Measurements from ENCODE around the gene VSIG4.

VSIG4 gene

GRCh38 chrX:66039944-66040343 lies at the start of gene VSIG4:
Gene VSIG4 (minus strand): TSS chrX:66040080. CDS start chrX:66039998, 82 bp downstream.
- no peak within 1 kb of the TSS for H3K4me2 ChIP-seq (ENCODE audit: low read length)
- H3K79me2 ChIP-seq: no peaks in the 10 kb centered on the region
- H3K36me3 ChIP-seq (ENCODE audit: control insufficient read depth, insufficient read depth, low read length): no peaks in the 10 kb centered on the region
- H2AFZ ChIP-seq: no peak within 1 kb of the TSS
- H3K4me1 ChIP-seq: no peaks in the 10 kb centered on the region
- H3K9ac ChIP-seq: no peak within 1 kb of the TSS
- H3K4me3 ChIP-seq (ENCODE audit: low read depth, low read length): no peak within 1 kb of the TSS
- no peak for TF ChIP-seq CTCF (IDR thresholded peaks at IDR 0.05)
- H3K9me3 ChIP-seq (ENCODE audit: control insufficient read depth, low read length): no peaks in the 10 kb centered on the region
- H3K27me3 ChIP-seq (ENCODE audit: control insufficient read depth, insufficient read depth, low read length): no peaks in the 10 kb centered on the region
- H3K27ac ChIP-seq: no peak within 1 kb of the TSS

GRCh38 chrX:66076801-66077200 lies 36.9 kb upstream of the VSIG4 start:
- Histone ChIP-seq H3K36me3 (ENCODE audit: control insufficient read depth, insufficient read depth, low read length) (no peaks in the 10 kb centered on the region), H3K9ac (no peak overlapping the region), H2AFZ (no peak overlapping the region), H3K27me3 (ENCODE audit: control insufficient read depth, insufficient read depth, low read length) (no peaks in the 10 kb centered on the region), H3K9me3 (ENCODE audit: control insufficient read depth, low read length) (no peaks in the 10 kb centered on the region), H3K4me1 (no peaks in the 10 kb centered on the region), H3K4me2 (ENCODE audit: low read length) (no peak overlapping the region), H3K4me3 (ENCODE audit: low read depth, low read length) (no peak overlapping the region), H3K27ac (no peak overlapping the region), H3K79me2 (no peaks in the 10 kb centered on the region)
- TF ChIP-seq CTCF (IDR thresholded peaks at IDR 0.05): no peak

GRCh38 chrX:66074920-66075879 lies 35.3 kb upstream of the VSIG4 start:
- Histone ChIP-seq H3K4me1 (no peaks in the 10 kb centered on the region), H3K27ac (no peak overlapping the region), H3K4me2 (ENCODE audit: low read length) (no peak overlapping the region), H3K4me3 (ENCODE audit: low read depth, low read length) (no peak overlapping the region), H3K36me3 (ENCODE audit: control insufficient read depth, insufficient read depth, low read length) (no peaks in the 10 kb centered on the region), H3K79me2 (no peaks in the 10 kb centered on the region), H3K9me3 (ENCODE audit: control insufficient read depth, low read length) (no peaks in the 10 kb centered on the region), H2AFZ (no peak overlapping the region), H3K27me3 (ENCODE audit: control insufficient read depth, insufficient read depth, low read length) (no peaks in the 10 kb centered on the region), H3K9ac (no peak overlapping the region)
- TF ChIP-seq CTCF (IDR thresholded peaks at IDR 0.05): no peak

GRCh38 chrX:66071126-66071525 lies 31.2 kb upstream of the VSIG4 start:
- Histone ChIP-seq H3K4me2 (ENCODE audit: low read length) (no peak overlapping the region), H3K9ac (no peak overlapping the region), H3K27me3 (ENCODE audit: control insufficient read depth, insufficient read depth, low read length) (no peaks in the 10 kb centered on the region), H3K79me2 (no peaks in the 10 kb centered on the region), H3K4me3 (ENCODE audit: low read depth, low read length) (no peak overlapping the region), H3K36me3 (ENCODE audit: control insufficient read depth, insufficient read depth, low read length) (no peaks in the 10 kb centered on the region), H3K9me3 (ENCODE audit: control insufficient read depth, low read length) (no peaks in the 10 kb centered on the region), H3K27ac (no peak overlapping the region), H3K4me1 (no peaks in the 10 kb centered on the region), H2AFZ (no peak overlapping the region)
- no peak for TF ChIP-seq CTCF (IDR thresholded peaks at IDR 0.05)
